Measurements from ENCODE around the gene NEU1. TPM values are rescaled to one million over a fixed set of nuclear protein-coding genes. Genes with fewer than 3 reads are reported as not detected.
A peak's percentile ranks its signal among the peaks of the same experiment; 100 is the strongest.
"Not testable (repeated sequence)": the region's sequence is repeated elsewhere in the genome, so short reads cannot be mapped to it uniquely, and the experiment has no call there.

NEU1 gene
- total RNA-seq, 1 donor, result 70.8 TPM

DNA sequence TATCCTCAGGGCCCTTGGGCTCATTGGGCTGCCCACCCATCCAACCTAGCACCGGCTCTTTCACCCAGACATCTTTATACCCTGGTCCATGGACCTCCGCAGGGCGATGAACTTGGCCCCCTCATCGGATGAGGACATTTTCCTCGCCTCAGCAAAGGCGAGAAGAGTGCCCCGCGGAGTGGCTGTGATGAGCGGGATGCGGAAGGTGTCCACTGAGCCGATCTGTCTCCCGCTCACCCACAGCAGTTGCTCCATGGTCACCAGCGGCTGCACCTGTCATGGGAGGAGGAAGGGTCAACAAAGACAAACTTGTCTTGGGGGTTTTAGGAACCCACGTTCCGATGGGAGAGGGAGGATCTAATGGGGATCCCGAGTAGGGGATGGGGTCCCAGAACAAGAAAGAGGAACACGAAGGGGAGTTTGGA, 690 bp downstream of the NEU1 start:
- DNase-seq (ENCODE audit: low read depth), result no peak
- peak overlapping the region; percentile 75 for H3K4me3 ChIP-seq (ENCODE audit: low read depth, low read length)
- TF ChIP-seq, protein P1, sequence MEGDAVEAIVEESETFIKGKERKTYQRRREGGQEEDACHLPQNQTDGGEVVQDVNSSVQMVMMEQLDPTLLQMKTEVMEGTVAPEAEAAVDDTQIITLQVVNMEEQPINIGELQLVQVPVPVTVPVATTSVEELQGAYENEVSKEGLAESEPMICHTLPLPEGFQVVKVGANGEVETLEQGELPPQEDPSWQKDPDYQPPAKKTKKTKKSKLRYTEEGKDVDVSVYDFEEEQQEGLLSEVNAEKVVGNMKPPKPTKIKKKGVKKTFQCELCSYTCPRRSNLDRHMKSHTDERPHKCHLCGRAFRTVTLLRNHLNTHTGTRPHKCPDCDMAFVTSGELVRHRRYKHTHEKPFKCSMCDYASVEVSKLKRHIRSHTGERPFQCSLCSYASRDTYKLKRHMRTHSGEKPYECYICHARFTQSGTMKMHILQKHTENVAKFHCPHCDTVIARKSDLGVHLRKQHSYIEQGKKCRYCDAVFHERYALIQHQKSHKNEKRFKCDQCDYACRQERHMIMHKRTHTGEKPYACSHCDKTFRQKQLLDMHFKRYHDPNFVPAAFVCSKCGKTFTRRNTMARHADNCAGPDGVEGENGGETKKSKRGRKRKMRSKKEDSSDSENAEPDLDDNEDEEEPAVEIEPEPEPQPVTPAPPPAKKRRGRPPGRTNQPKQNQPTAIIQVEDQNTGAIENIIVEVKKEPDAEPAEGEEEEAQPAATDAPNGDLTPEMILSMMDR (IDR thresholded peaks at IDR 0.05; ENCODE audit: insufficient read depth, low read depth, low read length), result no peak

DNA sequence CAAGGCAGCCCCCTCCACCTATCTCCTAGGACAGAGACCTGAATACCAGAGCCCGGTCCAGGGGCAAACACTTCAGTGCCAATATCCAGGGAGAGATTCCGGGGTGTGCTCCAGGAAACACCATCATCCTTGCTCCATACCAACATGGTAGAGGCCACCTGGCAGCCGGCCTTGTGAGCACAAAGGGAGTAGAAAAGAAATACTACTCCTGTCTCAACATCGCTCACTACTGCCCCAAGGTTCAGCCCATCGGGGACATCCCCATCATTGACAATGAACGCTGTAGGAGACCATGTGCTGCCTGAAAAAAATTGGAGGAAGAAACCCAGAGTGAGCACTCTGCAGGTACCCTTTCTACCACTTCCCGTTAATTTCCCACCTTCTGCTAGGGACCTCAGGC, 1.5 kb downstream of the NEU1 start:
- no peak for DNase-seq (ENCODE audit: low read depth)

DNA sequence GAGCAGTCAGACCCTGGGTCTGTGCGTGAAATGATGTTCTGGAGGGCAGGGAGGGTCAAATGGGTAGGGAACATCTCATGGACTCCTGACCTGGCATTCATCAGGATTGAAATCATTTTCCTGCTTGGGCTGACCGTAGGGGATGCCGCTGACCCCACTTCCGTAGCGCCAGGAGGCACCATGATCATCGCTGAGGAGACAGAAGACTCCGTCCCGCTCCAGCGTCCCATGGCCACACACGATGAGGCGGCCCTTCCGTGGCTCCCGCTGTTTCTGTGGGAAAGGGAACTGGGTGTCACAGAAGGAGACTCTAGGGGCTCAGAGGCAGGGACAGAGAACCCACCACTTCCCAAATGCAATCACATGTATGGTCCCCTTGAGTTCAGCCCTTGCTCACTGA, 2.3 kb downstream of the NEU1 start:
- H3K4me3 ChIP-seq (ENCODE audit: low read depth, low read length), result no peak overlapping the region
- no peak for DNase-seq (ENCODE audit: low read depth)
- TF ChIP-seq, protein P1 (IDR thresholded peaks at IDR 0.05; ENCODE audit: insufficient read depth, low read depth, low read length), result no peak

More for the DNA sequence above, 1.5 kb downstream of the NEU1 start:
- TF ChIP-seq, protein P1 (IDR thresholded peaks at IDR 0.05; ENCODE audit: insufficient read depth, low read depth, low read length), result no peak
- H3K4me3 ChIP-seq (ENCODE audit: low read depth, low read length), result no peak overlapping the region

DNA sequence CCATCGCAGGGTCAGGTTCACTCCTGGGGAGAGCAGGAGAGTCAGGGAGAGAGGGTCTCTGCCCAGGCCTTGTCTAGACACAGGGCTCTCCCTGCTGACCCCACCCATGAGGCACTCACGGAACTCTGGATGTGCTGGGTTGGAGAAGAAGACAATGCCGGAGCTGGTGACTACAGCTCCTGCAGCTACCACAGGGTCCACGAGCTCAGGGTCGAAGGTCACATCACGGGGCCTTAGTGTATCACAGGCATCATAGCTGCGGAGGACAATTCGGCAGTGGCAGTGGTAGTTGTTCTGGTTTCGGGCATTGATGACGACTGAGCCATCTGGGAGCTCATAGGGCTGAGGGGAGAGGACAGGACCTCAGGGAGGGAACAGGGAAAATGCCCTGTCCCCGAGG, 2.7 kb downstream of the NEU1 start:
- TF ChIP-seq, protein P1 (IDR thresholded peaks at IDR 0.05; ENCODE audit: insufficient read depth, low read depth, low read length), result no peak
- no peak overlapping the region for H3K4me3 ChIP-seq (ENCODE audit: low read depth, low read length)
- no peak for DNase-seq (ENCODE audit: low read depth)

DNA sequence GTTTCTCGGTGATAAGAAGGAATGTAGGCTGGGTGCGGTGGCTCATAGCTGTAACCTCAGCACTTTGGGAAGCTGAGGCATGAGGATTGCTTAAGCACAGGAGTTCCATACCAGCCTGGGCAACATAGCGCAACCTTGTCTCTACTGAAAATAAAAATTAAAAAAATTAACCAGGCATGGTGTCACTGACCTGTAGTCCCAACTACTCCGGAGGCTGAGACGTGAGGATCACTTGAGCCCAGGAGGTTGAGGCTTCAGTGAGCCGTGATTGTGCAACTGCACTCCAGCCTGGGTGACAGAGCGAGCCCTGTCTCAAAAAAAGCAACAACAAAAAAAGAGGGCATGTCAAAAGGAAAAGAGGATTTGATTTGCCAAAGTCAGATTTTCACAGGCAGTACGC, 3.9 kb downstream of the NEU1 start:
- TF ChIP-seq, protein P1 (IDR thresholded peaks at IDR 0.05; ENCODE audit: insufficient read depth, low read depth, low read length), result no peak
- no peak overlapping the region for H3K4me3 ChIP-seq (ENCODE audit: low read depth, low read length)
- no peak for DNase-seq (ENCODE audit: low read depth)

DNA sequence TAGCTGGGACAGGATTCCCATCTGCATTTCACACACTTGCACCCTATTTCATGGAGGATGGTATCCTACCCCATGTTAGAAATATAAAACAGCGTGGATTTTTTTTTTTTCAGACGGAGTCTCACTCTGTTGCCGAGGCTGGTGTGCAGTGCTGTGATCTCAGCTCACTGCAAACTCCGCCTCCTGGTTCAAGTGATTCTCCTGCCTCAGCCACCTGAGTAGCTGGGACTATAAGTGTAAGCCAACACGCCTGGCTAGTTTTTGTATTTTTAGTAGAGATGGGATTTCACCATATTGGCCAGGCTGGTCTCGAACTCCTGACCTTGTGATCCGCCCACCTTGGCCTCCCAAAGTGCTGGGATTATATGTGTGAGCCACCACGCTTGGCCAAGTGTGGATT, 4.8 kb downstream of the NEU1 start:
- not testable (repeated sequence) for DNase-seq (ENCODE audit: low read depth); H3K4me3 ChIP-seq (ENCODE audit: low read depth, low read length)

DNA sequence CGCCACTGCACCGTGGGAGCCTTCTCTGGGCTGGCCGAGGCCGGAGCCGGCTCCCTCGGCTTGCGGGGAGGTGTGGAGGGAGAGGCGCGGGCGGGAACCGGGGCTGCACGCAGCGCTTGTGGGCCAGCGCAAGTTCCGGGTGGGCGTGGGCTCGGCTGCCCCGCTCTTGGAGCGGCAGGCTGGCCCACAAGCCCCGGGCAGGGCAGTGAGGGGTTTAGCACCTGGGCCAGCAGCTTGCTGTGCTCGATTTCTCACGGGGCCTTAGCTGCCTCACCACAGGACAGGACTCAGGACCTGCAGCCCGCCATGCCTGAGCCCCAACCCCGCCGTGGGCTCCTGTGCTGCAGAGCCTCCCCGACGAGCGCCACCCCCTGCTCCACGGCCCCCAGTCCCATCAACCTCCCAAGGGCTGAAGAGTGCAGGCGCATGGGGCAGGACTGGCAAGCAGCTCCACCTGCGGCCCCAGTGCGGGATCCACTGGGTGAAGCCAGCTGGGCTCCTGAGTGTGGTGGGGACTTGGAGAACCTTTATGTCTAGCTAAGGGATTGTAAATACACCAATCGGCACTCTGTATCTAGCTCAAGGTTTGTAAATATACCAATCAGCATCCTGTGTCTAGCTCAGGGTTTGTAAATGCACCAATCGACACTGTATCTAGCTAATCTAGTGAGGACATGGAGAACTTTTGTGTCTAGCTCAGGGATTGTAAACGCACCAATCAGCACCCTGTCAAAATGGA, 10.5 kb downstream of the NEU1 start:
- not testable (repeated sequence) for DNase-seq (ENCODE audit: low read depth); H3K4me3 ChIP-seq (ENCODE audit: low read depth, low read length)

DNA sequence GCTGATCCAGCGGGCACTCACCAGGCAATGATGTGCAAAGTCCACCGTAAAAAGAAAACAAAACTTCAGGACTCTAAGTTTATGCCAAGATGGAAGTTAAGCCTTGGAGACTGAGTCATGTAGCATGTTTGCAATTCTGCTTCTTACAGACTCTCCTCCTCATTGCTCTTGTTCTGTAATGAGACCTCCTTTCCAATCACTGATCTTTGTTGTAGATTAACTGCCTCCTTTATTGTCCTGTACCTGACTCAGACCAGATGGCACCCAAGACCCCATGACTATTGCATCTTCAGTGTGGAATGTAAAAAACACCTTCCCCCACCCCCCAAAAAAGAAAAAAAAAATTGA, 11.2 kb downstream of the NEU1 start:
- TF ChIP-seq, protein P1 (IDR thresholded peaks at IDR 0.05; ENCODE audit: insufficient read depth, low read depth, low read length), result no peak
- peak; percentile 15 for DNase-seq (ENCODE audit: low read depth)
- H3K4me3 ChIP-seq (ENCODE audit: low read depth, low read length), result no peak overlapping the region
